ENCODE measurements around the gene AGTRAP. TPM values are rescaled to one million over a fixed set of nuclear protein-coding genes. Genes with fewer than 3 reads are reported as not detected.

AGTRAP gene
- total and polyA plus RNA-seq, 2 experiments from 2014 or later: 34.2 to 71.9 TPM

GRCh38 chr1:11704691-11705475 is 31.1 kb upstream of the AGTRAP start:
- Histone ChIP-seq H3K4me2 (no peak overlapping the region), H3K9me3 (ENCODE audit: low read depth) (no peaks in the 10 kb centered on the region), H4K20me1 (ENCODE audit: insufficient read depth, poor library complexity, severe bottlenecking) (no peaks in the 10 kb centered on the region), H3K27ac (no peak overlapping the region), H3K79me2 (no peaks in the 10 kb centered on the region), H3K27me3 (no peaks in the 10 kb centered on the region), H2AFZ (no peak overlapping the region), H3K36me3 (replicated peaks; ENCODE audit: insufficient read depth, low read depth) (no peaks in the 10 kb centered on the region), H3K9me2 (replicated peaks; ENCODE audit: insufficient read depth) (no peaks in the 10 kb centered on the region), H3K4me1 (ENCODE audit: insufficient read depth) (no peaks in the 10 kb centered on the region), H3K4me3 (no peak overlapping the region)
- DNase-seq (ENCODE audit: low spot score): no peak
- WGBS (ENCODE audit: low lambda C conversion rate, missing lambda C conversion rate): 73% methylated on average over 22 of the region's 22 CpGs
- TF ChIP-seq EZH2phosphoT487 (IDR thresholded peaks at IDR 0.05; ENCODE audit: low read depth, severe bottlenecking, unreplicated experiment) (no peak), EZH2 (IDR thresholded peaks at IDR 0.05; ENCODE audit: borderline replicate concordance) (no peak), CTCF (IDR thresholded peaks at IDR 0.05; ENCODE audit: poor library complexity) (no peak)

GRCh38 chr1:11705596-11705995 is 30.3 kb upstream of the AGTRAP start:
- no peaks in the 10 kb centered on the region for H3K27me3 ChIP-seq
- H3K9me3 ChIP-seq (ENCODE audit: low read depth): no peaks in the 10 kb centered on the region
- H2AFZ ChIP-seq: no peak overlapping the region
- DNase-seq (ENCODE audit: low spot score): no peak
- WGBS (ENCODE audit: low lambda C conversion rate, missing lambda C conversion rate): 89% methylated on average over 9 of the region's 9 CpGs
- H3K27ac ChIP-seq: no peak overlapping the region
- no peak overlapping the region for H3K4me2 ChIP-seq
- no peaks in the 10 kb centered on the region for H3K4me1 ChIP-seq (ENCODE audit: insufficient read depth)
- H3K36me3 ChIP-seq (replicated peaks; ENCODE audit: insufficient read depth, low read depth): no peaks in the 10 kb centered on the region
- TF ChIP-seq CTCF (IDR thresholded peaks at IDR 0.05; ENCODE audit: poor library complexity) (no peak), EZH2phosphoT487 (IDR thresholded peaks at IDR 0.05; ENCODE audit: low read depth, severe bottlenecking, unreplicated experiment) (no peak)
- no peak overlapping the region for H3K4me3 ChIP-seq
- no peaks in the 10 kb centered on the region for H4K20me1 ChIP-seq (ENCODE audit: insufficient read depth, poor library complexity, severe bottlenecking)
- no peaks in the 10 kb centered on the region for H3K9me2 ChIP-seq (replicated peaks; ENCODE audit: insufficient read depth)
- no peaks in the 10 kb centered on the region for H3K79me2 ChIP-seq

GRCh38 chr1:11706292-11706691 is 29.6 kb upstream of the AGTRAP start:
- H3K4me2 ChIP-seq: no peak overlapping the region
- H3K4me1 ChIP-seq (ENCODE audit: insufficient read depth): no peaks in the 10 kb centered on the region
- no peak overlapping the region for H3K27ac ChIP-seq
- no peaks in the 10 kb centered on the region for H3K79me2 ChIP-seq
- TF ChIP-seq EZH2phosphoT487 (IDR thresholded peaks at IDR 0.05; ENCODE audit: low read depth, severe bottlenecking, unreplicated experiment) (no peak), EZH2 (IDR thresholded peaks at IDR 0.05; ENCODE audit: borderline replicate concordance) (no peak)
- H3K36me3 ChIP-seq (replicated peaks; ENCODE audit: insufficient read depth, low read depth): no peaks in the 10 kb centered on the region
- no peaks in the 10 kb centered on the region for H3K9me2 ChIP-seq (replicated peaks; ENCODE audit: insufficient read depth)
- H3K4me3 ChIP-seq: no peak overlapping the region
- no peak overlapping the region for H2AFZ ChIP-seq
- no peaks in the 10 kb centered on the region for H3K9me3 ChIP-seq (ENCODE audit: low read depth)
- WGBS (ENCODE audit: low lambda C conversion rate, missing lambda C conversion rate): 95% methylated on average over 14 of the region's 14 CpGs
- H3K27me3 ChIP-seq: no peaks in the 10 kb centered on the region
- no peaks in the 10 kb centered on the region for H4K20me1 ChIP-seq (ENCODE audit: insufficient read depth, poor library complexity, severe bottlenecking)
- no peak for DNase-seq (ENCODE audit: low spot score)

GRCh38 chr1:11707621-11708276 is 28.2 kb upstream of the AGTRAP start:
- no peak overlapping the region for H3K4me2 ChIP-seq
- peak; percentile 51 for DNase-seq (ENCODE audit: low spot score)

More at GRCh38 chr1:11707621-11708276, 28.2 kb upstream of the AGTRAP start:
- Histone ChIP-seq H4K20me1 (ENCODE audit: insufficient read depth, poor library complexity, severe bottlenecking) (no peaks in the 10 kb centered on the region), H2AFZ (no peak overlapping the region), H3K4me1 (ENCODE audit: insufficient read depth) (no peaks in the 10 kb centered on the region), H3K79me2 (no peaks in the 10 kb centered on the region), H3K27ac (no peak overlapping the region), H3K36me3 (replicated peaks; ENCODE audit: insufficient read depth, low read depth) (no peaks in the 10 kb centered on the region), H3K9me2 (replicated peaks; ENCODE audit: insufficient read depth) (no peaks in the 10 kb centered on the region), H3K27me3 (no peaks in the 10 kb centered on the region), H3K9me3 (ENCODE audit: low read depth) (no peaks in the 10 kb centered on the region), H3K4me3 (no peak overlapping the region)
- WGBS (ENCODE audit: low lambda C conversion rate, missing lambda C conversion rate): 70% methylated on average over 17 of the region's 17 CpGs
- no peak for TF ChIP-seq EZH2phosphoT487 (IDR thresholded peaks at IDR 0.05; ENCODE audit: low read depth, severe bottlenecking, unreplicated experiment)

Measured in hepatocyte (in vitro differentiated cells).